HG02678 (cell line): ENCODE results near the gene FCER2.
"Not testable (repeated sequence)": the region's sequence is repeated elsewhere in the genome, so short reads cannot be mapped to it uniquely, and the experiment has no call there.

Experiments used
- ATAC-seq: cut with Tn5 transposase; IDR thresholded peaks from one replicate; pipeline ENCODE4 v1.9.1; 2021; ENCODE audit warnings: mild to moderate bottlenecking, moderate library complexity; ENCODE audit not compliant: unreplicated experiment

FCER2 gene, protein sequence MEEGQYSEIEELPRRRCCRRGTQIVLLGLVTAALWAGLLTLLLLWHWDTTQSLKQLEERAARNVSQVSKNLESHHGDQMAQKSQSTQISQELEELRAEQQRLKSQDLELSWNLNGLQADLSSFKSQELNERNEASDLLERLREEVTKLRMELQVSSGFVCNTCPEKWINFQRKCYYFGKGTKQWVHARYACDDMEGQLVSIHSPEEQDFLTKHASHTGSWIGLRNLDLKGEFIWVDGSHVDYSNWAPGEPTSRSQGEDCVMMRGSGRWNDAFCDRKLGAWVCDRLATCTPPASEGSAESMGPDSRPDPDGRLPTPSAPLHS

GRCh38 chr19:7701654-7702457 lies at the start of gene FCER2:
Gene FCER2 (minus strand): TSS chr19:7702131. CDS start chr19:7699760, 2,371 bp downstream.
- ATAC-seq = peak; percentile 55

- ATAC-seq = no peak
These were observed 49.3 kb upstream of the FCER2 start for GRCh38 chr19:7751157-7751783.

GRCh38 chr19:7748756-7749155 lies 46.8 kb upstream of the FCER2 start:
- ATAC-seq = no peak

DNA sequence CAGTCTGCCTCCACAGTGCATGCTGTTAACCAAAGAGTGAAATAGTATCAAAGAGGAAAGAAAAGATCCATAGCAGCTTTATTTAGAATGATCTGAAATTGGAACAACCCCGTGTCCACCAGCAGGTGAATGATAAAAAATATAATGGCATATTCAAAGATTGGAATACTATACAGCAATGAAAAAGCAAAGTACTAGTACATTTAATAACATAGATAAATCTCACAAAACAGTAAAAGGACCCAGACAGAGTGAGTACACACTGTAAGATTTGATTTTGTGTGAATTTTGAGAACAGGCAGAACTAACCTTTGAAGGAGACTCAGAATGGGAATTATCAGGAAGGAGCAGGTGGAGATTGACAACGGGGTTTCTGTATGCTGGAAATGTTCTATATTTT lies 46.2 kb upstream of the FCER2 start:
- ATAC-seq = no peak

- ATAC-seq = no peak
These were observed 45.3 kb upstream of the FCER2 start, which contains the start of gene CD209 for GRCh38 chr19:7746903-7747884. Gene CD209 (minus strand): TSS chr19:7747534. CDS start chr19:7747511, 23 bp downstream.

- ATAC-seq = not testable (repeated sequence)
These were observed 44.4 kb upstream of the FCER2 start for GRCh38 chr19:7746306-7746705.

- ATAC-seq = no peak
These were observed 43.1 kb upstream of the FCER2 start for GRCh38 chr19:7744871-7745650.

DNA sequence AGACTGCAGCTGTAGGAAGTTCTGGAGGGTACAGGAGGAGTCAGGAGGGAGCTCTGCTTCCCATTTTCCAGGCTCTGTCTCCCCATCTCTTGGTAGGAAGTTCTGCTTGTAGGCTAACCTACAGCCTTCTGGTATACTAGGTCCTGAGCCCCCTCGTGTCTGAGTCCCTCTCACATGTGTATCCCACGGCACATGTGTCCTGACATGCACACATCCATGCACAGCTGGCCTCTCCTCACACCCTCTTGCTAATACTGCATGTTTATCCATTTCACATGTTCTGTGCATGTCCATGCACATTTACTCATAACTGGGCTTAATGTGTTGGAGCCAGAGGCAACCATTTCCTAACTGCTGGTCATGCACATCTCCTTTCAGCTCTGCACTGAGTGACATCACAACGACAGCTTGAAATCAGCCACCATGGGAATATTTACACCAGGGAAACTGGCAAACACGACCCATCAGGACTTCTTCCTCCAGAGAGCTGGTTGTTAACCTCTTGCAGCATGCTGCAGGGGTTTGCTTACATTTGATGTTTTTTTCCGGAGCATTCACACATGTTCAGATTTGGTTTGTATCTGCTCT lies 42.4 kb upstream of the FCER2 start:
- no peak for ATAC-seq

GRCh38 chr19:7743425-7743841 lies 41.5 kb upstream of the FCER2 start:
- peak; percentile 69 for ATAC-seq

GRCh38 chr19:7742991-7743390 lies 41.1 kb upstream of the FCER2 start:
- no peak for ATAC-seq

GRCh38 chr19:7742575-7742974 lies 40.6 kb upstream of the FCER2 start:
- no peak for ATAC-seq

DNA sequence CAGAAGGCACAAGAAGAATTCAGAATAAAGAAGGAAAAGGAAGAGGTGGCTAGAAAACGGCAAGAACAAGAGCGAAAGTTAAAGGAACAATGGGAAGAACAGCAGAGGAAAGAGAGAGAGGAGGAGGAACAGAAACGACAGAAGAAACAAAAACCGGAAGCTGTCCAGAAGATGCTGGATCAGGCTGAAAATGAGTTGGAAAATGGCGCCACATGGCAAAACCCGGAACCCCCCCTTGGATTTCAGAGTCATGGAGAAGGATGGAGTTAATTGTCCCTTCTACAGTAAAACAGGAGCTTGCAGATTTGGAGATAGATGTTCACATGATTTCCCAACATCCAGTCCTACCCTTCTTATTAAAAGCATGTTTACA lies 38.7 kb upstream of the FCER2 start:
- ATAC-seq = no peak

GRCh38 chr19:7739801-7740681 lies 38.1 kb upstream of the FCER2 start:
- no peak for ATAC-seq

DNA sequence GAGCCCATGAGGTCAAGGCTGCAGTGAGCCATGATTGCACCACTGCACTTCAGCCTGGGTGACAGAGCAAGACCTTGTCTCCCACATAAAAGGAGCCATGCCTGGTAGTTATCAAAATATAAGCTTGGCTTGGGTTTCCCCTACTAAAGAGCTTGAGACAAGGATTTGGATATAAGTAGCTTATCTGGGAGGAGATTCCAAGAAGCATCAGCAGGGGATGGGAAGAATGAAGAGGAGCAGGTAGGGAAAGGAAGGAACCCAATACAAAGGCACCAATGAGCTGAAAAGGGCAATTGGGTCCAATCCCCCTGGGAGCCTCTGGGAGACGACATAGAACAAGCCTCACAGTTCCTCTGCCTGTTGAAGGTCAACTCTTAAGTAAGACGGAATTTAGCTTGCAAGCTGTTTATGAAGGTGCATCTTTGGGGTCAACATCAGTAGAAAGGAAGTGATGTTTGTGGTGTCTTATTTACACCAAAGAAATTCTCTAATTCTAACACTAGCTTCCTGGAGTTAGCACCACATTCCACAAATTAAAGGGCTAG lies 37.4 kb upstream of the FCER2 start:
- ATAC-seq = no peak

GRCh38 chr19:7738023-7738422 lies 36.1 kb upstream of the FCER2 start:
- no peak for ATAC-seq

DNA sequence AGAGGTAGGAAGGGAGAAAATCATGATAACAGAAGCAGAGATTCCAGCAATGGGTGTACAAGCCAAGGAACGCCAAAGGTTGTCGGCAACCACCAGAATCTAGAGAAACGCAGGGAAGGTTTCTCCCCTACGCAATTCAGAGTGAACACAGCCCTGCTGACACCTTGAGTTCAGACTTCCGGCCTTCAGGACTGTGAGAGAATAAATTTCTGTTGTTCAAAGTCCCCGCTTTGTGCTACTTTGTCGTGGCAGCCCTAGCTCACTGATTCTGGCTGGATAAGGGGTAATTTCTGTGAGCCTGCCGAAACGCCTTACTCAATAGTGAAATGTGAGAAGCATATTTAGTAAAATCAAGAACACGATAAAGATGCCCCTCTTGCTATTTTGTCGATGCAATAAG lies 35.3 kb upstream of the FCER2 start:
- no peak for ATAC-seq

- ATAC-seq = no peak
These were observed 34.2 kb upstream of the FCER2 start for GRCh38 chr19:7736148-7736547.
